ENCODE measurements around the gene HYDIN.

Gene HYDIN

DNA sequence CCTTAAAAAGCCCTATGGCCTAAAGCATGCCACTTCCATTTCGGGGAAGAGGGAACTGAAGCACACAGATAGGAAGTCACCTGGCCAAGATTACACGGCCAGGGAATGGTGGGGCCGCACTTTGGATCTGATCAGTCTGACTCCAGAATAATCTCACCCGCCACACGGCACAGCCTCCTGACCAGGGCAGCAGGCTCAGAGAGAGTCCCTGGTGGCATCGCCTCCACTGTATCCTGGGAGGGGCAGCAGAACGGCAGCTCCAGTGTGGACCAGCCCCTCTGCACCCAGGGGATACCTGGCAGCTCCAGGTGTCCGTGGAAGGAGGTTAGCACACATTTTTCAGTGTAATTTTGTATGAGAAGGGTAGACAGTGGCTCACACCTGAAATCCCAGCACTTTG is 465.0 kb downstream of the HYDIN start:
- Histone ChIP-seq H3K27ac (ENCODE audit: low read length) (no peak overlapping the region), H3K4me1 (ENCODE audit: low read length) (no peaks in the 10 kb centered on the region), H3K4me2 (ENCODE audit: low read length) (no peak overlapping the region), H4K20me1 (ENCODE audit: insufficient read depth, low read length) (no peaks in the 10 kb centered on the region), H3K9ac (ENCODE audit: low read length) (no peak overlapping the region), H3K79me2 (ENCODE audit: low read length) (no peaks in the 10 kb centered on the region), H3K9me3 (ENCODE audit: insufficient read depth, low read length) (no peaks in the 10 kb centered on the region), H3K36me3 (replicated peaks; ENCODE audit: low read depth, low read length) (peaks cover 4% of the 10 kb centered on the region), H3K27me3 (ENCODE audit: low read depth, low read length) (no peaks in the 10 kb centered on the region), H3K4me3 (ENCODE audit: low read length) (no peak overlapping the region), H2AFZ (ENCODE audit: low read depth, low read length) (no peak overlapping the region)
- TF ChIP-seq, protein P1, sequence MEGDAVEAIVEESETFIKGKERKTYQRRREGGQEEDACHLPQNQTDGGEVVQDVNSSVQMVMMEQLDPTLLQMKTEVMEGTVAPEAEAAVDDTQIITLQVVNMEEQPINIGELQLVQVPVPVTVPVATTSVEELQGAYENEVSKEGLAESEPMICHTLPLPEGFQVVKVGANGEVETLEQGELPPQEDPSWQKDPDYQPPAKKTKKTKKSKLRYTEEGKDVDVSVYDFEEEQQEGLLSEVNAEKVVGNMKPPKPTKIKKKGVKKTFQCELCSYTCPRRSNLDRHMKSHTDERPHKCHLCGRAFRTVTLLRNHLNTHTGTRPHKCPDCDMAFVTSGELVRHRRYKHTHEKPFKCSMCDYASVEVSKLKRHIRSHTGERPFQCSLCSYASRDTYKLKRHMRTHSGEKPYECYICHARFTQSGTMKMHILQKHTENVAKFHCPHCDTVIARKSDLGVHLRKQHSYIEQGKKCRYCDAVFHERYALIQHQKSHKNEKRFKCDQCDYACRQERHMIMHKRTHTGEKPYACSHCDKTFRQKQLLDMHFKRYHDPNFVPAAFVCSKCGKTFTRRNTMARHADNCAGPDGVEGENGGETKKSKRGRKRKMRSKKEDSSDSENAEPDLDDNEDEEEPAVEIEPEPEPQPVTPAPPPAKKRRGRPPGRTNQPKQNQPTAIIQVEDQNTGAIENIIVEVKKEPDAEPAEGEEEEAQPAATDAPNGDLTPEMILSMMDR (IDR thresholded peaks at IDR 0.05; ENCODE audit: low read depth, low read length) = no peak
- no peak for TF ChIP-seq EZH2phosphoT487 (IDR thresholded peaks at IDR 0.05; ENCODE audit: low read depth)

DNA sequence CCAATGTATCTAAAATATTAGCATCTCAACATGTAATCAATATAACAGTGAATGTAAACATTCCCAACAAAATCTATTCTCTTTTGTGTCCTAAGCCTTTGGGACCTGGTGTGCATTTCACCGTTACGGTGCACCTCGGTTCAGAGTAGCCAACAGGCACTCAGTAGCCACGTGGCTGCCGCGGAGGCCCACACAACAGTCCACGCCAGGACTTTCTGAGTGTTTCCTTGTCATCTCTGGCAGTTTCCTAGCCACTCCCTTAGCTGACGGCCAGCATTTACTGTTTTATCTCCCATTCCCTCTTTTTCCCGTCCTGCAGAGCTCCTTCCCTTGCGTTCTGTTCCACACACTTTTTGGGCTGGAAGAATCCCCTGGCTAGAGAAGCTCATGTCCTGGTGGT is 465.9 kb downstream of the HYDIN start:
- TF ChIP-seq EZH2phosphoT487 (IDR thresholded peaks at IDR 0.05; ENCODE audit: low read depth) = no peak
- TF ChIP-seq, protein P1 (IDR thresholded peaks at IDR 0.05; ENCODE audit: low read depth, low read length) = no peak
- Histone ChIP-seq H3K9ac (ENCODE audit: low read length) (no peak overlapping the region), H3K79me2 (ENCODE audit: low read length) (no peaks in the 10 kb centered on the region), H3K4me2 (ENCODE audit: low read length) (no peak overlapping the region), H4K20me1 (ENCODE audit: insufficient read depth, low read length) (no peaks in the 10 kb centered on the region), H3K27ac (ENCODE audit: low read length) (no peak overlapping the region), H3K4me1 (ENCODE audit: low read length) (no peaks in the 10 kb centered on the region), H3K4me3 (ENCODE audit: low read length) (no peak overlapping the region), H3K9me3 (ENCODE audit: insufficient read depth, low read length) (no peaks in the 10 kb centered on the region), H3K27me3 (ENCODE audit: low read depth, low read length) (no peaks in the 10 kb centered on the region), H3K36me3 (replicated peaks; ENCODE audit: low read depth, low read length) (no peaks in the 10 kb centered on the region), H2AFZ (ENCODE audit: low read depth, low read length) (no peak overlapping the region)

DNA sequence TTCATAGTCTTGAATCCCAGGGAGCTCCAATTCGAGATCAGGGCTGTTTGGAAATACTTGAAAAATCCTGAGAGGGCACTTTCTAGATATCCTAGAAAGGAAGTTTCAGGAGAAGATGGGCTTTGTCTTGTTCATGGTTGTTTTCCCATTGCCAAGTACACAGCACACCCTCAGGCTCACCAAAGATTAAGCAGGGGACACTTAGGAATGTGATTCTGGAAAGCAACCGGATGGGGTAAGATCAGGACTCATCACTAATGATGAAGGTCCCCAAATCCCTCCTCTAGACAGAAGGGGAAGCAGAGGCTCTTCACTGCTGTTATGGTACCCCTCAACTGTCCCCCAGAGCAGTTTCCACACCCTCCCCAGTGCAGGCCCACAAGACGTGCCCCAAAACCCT is 470.3 kb downstream of the HYDIN start:
- H3K36me3 ChIP-seq (replicated peaks; ENCODE audit: low read depth, low read length) = no peaks in the 10 kb centered on the region
- H3K4me3 ChIP-seq (ENCODE audit: low read length) = no peak overlapping the region
- no peaks in the 10 kb centered on the region for H3K9me3 ChIP-seq (ENCODE audit: insufficient read depth, low read length)
- H3K27me3 ChIP-seq (ENCODE audit: low read depth, low read length) = no peaks in the 10 kb centered on the region
- no peak overlapping the region for H3K27ac ChIP-seq (ENCODE audit: low read length)
- TF ChIP-seq, protein P1 (IDR thresholded peaks at IDR 0.05; ENCODE audit: low read depth, low read length) = no peak
- TF ChIP-seq EZH2phosphoT487 (IDR thresholded peaks at IDR 0.05; ENCODE audit: low read depth) = no peak
- no peaks in the 10 kb centered on the region for H3K79me2 ChIP-seq (ENCODE audit: low read length)
- no peak overlapping the region for H3K4me2 ChIP-seq (ENCODE audit: low read length)
- no peaks in the 10 kb centered on the region for H3K4me1 ChIP-seq (ENCODE audit: low read length)
- no peak overlapping the region for H2AFZ ChIP-seq (ENCODE audit: low read depth, low read length)
- H4K20me1 ChIP-seq (ENCODE audit: insufficient read depth, low read length) = no peaks in the 10 kb centered on the region
- no peak overlapping the region for H3K9ac ChIP-seq (ENCODE audit: low read length)

DNA sequence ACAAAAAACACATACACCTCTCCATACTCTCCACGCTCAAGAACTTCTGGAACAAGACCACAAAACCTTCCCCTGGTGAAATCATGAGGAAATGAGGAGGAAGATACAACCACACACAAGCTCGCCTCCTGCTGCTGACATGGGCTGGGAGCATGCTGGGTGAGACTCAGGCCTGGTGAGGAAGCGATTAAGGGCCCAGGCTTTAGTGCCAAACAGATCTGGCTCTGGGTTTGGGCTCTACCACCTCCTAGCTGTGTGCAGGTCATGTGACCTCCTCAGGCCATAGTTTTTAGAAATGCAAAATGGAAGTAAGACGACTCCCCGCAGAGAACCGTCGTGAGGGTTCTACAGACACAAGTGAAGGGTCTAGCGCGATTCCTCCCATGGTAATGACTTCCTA is 470.9 kb downstream of the HYDIN start:
- H3K4me3 ChIP-seq (ENCODE audit: low read length) = no peak overlapping the region
- no peak for TF ChIP-seq EZH2phosphoT487 (IDR thresholded peaks at IDR 0.05; ENCODE audit: low read depth)
- TF ChIP-seq, protein P1 (IDR thresholded peaks at IDR 0.05; ENCODE audit: low read depth, low read length) = no peak
- no peak overlapping the region for H3K9ac ChIP-seq (ENCODE audit: low read length)
- no peaks in the 10 kb centered on the region for H3K79me2 ChIP-seq (ENCODE audit: low read length)
- H3K27me3 ChIP-seq (ENCODE audit: low read depth, low read length) = no peaks in the 10 kb centered on the region
- no peaks in the 10 kb centered on the region for H3K4me1 ChIP-seq (ENCODE audit: low read length)
- H4K20me1 ChIP-seq (ENCODE audit: insufficient read depth, low read length) = no peaks in the 10 kb centered on the region
- H3K36me3 ChIP-seq (replicated peaks; ENCODE audit: low read depth, low read length) = no peaks in the 10 kb centered on the region
- H3K9me3 ChIP-seq (ENCODE audit: insufficient read depth, low read length) = no peaks in the 10 kb centered on the region
- no peak overlapping the region for H3K27ac ChIP-seq (ENCODE audit: low read length)
- no peak overlapping the region for H2AFZ ChIP-seq (ENCODE audit: low read depth, low read length)
- H3K4me2 ChIP-seq (ENCODE audit: low read length) = no peak overlapping the region

Data from OCI-LY3 (cell line).